NCI-H1048 (cell line): ENCODE results near the gene TULP1.

Experiments used
- DNase-seq: peaks from one replicate; lab custom pipeline; 2025; lab: John Stamatoyannopoulos, UW

The TULP1 gene

DNA sequence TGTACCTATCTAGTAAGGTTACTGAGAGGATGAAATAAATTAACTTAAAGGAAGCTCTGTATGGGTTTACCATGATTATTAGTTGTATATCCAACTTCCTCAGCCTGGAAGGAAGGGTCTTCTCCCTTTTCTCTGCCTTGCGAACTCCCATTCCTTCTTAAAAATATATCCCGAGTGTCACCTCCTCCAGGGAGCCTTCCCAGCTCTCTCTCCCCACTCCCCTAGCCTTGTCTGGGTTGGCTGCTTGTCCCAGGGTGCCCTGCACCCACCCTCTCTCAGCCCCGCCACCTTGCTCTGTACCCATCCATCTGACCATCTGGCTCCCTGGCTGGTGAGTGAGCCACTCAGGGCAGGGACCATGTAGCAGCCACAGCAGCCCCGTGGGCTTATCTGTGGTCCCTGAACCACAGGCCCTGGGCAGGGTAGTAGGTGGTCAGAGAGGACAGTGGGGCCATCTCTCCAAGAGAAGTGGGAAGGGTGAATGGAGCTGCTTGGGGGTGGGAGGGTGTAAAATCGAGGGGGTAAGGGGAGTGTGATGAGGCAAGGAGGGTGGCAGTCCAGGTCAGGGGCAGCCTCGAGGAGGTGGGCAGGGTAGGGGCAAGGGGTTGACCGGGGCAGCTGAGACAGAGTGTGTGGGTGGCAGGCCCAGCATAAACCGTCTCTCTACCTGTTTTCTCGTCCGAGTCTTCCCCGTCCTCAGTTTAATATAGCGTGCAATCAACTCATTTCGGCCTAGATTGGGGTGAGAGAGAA is 28.6 kb downstream of the TULP1 start:
- DNase-seq: no peak

DNA sequence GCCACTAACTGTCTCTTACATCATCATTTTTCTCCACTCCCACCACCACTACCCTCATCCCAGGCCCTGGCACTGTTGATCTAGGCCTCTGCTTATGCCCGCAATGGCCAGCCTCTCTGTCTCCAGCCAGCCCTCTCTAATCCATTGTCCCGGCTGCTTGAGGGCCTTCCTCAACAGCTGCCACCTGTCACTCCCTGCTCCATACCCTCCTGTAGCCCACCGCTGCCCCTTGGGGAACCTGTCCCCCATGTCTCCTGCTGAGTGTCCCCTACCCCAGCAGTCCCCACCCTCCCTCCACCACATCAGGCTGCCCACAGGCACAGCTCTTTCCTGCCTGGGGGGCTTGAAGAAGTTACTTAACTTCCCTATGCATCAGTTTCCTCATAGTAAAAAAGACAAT is 29.2 kb downstream of the TULP1 start:
- no peak for DNase-seq

DNA sequence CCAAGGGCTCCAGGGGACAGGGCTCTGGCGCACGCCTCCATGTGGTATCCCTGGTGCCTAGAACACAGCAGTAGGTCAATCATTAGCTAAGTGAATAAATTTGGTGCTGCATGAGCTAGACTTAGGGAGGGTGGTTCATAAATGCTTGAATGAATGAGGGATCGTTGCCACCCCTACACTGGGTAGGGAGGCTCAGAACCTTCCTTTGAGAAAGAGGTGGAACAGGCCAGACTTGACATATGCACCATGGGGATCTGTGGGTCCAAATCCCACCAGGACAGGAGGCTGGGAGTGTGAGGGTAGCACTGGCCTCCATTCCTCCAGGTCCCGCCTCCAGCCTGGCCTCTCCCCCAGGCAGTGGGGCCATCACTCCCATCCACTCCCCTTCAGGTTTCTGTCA is 29.6 kb downstream of the TULP1 start:
- no peak for DNase-seq

DNA sequence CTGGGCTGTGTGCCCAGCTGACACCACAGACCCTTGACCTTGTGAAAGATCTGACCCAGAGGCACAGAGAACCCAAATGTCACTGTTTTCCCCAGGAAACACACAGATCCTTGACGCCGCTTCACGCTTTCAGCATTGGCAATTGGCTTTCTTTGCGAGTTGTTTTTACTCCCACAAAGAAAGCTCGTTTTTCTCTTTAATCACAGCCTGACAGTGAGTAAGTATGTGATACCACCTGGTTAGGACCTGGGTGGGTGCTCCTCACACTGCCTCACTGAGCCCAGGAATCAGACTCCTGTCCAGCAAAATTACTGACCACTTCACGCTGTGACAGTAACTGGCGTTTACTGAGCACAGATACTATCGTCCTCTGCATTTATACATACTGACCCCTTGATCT is 31.5 kb downstream of the TULP1 start:
- no peak for DNase-seq

DNA sequence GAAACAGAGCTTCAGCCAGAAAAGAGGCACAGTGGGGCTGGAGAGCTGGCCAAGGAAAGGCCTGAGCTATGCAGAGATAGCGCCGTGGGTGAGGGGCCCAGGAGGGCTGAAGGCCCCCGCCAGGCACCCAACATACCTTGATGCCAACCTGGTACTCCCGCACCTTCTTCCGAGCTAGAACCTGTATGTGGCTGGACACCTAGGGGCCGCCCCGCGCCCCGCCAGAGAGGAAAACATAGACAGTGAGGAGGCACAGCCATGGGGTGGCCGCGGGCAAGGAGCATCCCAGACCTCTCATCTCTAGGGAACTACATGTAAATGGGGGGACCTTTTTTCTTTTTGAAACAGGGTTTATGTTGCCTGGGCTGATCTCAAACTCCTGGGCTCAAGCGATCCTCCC is 32.5 kb downstream of the TULP1 start:
- no peak for DNase-seq

DNA sequence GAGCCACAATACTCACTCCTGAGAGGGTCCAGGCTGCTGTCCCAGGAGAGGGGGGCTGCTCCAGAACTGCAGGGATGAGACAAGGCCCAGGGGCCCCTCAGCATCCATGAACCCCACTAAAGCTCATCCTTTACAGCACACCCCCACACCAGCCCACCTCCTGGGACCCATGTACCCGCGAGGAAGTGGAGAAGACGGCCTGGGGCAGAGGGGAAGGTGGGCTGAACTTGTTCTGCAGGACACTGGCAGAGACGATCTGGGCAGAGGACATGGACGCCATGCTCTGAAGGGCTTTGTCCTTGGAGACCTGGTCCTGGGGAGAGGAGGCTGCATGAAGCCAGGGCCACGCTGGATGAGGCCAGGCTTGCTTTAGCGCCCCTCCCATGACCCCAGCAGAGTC is 34.4 kb downstream of the TULP1 start:
- no peak for DNase-seq

DNA sequence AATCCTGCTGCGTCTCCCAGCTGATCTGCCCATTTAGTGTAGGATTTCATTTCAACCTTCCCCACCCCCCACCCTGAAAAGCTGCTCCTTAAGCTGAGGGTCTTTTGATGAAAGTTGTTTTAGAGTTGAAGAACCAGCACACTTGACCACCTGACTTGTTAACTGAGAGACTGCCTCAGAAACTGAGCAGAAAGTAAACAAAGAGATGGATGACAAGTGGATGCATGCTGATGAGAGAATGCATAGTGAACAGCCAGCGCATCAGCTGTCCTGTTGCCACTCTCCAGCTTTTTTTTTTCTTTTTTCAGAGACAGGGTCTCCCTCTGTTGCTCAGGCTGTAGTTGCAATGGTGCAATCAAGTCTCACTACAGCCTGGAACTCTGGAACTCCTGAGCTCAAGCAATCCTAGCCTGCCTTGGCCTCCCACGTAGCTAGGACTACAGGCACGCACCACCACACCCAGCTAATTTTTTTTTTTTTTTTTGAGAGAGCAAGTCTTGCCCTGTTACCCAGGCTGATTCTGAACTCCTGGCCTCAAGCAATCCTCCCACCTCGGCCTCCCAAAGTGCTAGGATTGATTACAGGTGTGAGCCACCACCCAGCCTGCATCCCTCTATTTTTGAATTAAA is 35.0 kb downstream of the TULP1 start:
- no peak for DNase-seq

DNA sequence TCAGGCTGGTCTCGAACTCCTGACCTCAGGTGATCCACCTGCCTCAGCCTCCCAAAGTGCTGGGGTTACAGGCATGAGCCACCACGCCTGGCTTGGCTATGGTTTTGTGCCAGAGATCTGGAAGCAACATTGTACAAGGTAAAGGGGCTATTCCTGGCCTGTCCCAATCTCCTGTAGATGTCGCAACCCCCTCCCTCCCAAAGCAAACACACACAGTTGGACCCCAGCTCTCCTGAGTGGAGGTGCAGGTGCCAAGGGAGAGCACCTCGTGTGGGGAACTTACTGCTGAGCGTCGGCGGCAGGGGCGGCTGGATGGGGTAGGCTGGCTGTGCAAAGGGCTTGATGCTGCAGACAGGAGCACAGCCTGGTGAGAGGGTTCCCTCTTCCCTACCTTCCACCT is 35.7 kb downstream of the TULP1 start:
- DNase-seq: no peak

DNA sequence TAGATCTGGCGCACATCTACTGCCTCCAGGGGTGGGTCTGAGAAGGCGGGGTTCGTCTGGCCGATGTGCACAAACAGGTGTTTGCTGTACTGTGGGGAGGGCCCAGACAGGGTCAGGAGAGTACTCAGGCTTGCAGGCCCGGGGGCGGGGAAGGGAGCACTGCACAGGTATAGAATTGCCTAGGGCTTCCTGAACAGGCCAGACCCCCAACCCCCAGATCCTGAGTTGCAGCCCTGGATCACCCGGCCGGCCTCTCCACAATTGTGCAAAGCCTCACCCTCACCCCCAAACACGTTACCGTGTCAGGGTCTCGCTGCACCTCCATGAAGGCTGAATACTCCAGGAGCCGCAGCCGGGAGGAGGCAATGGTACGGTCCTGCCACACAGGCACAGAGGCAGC is 36.7 kb downstream of the TULP1 start:
- DNase-seq: no peak

DNA sequence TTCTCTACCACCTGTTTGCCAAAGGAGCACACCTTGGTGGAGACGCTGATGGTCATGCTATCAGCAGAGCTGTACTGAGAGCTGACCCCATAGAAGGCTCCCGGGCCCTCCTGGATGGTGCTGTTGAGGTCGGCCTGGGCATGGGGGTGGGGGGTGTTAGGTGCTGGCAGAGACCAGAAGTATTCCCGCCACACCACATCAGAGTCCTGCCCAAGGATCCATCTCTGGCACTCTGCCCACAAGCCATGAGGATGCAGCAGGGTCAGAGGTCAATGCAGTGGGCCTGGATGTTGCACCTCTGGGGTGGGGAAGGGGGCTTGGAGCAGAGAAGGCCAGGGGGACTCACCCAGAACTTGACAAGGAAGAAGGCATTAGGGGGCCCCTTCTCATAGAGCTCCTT is 37.1 kb downstream of the TULP1 start:
- no peak for DNase-seq

DNA sequence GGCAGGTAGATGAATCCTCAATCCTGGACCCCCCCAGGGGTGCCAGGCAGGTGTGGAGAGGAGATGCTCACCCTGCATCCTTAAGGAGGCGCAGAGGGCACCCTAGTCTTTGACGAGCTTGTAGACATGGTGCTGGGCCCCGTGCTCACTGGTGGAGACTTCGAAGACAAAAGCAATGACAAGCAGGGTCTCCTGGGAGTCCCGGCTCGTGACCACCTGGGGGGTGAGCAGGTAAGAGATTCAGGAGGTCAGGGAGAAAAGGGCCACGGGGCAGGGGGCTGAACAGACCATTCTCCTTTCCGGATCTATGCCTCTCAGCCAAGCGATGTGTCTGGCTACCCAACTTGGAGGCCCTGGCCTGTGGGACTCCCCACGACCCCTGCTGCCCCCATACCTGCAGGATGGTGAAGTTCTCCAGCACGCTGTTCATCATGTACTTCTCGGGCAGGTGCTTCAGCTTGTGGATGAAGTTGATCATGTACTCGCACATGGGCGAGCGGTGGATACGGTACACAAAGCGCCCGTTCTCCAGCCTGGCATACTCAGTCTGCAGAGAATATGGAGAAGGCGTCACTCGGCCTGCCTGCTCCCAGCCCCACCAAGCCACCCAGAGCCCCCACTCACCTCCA is 37.6 kb downstream of the TULP1 start:
- no peak for DNase-seq

DNA sequence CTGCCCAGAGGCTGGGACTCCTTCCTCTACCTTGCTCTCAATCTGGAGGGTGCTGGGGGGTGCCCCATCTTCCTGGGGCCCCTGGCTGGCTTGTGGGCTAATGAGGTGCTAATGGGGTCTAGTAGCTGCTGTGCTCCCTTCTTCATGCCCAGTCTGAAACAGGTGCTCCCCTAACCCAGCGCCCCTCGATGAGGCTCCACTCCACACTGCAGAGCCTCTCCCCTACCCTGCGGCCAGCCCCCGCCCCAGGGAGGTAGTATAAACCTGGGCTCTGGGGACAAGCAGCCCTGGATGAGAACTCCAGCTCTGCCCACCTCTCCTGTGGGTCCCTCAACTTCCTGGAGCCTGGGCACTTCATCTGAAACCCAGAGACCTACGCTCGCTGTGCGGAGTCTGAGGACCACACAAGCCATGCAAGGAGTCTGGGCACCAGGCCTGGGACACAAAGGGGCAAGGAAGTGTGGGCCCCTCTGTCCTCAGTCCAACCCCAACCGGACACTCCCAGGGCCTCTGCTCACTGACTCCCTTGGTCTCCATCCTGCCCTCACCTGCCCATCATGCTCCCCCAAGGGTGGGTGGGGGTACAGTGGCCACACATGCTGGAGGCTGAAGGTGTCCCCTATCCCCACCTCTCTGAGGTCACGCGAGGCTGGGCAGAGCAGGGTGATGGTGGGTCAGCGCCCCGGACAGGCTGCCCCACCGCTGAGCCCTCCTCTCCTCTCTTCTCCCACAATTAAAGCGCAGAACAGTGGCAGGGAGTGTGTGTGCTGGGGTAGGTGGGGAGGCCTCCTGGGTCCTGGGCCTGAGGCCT is 38.4 kb downstream of the TULP1 start:
- DNase-seq: no peak

DNA sequence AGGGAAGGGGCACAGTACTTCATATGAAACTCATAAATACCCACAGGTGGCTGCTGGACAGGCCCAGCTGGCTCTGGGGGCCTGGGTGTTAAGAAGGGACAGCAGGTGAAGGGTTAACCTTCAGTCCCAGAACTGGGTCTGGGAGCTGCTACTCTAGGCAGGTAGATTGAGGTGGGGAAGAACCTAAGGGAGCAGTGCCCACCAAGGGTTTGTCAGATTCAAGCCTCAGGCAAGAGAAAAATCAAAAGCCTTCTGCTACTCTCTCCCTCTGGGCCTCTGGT is 38.9 kb downstream of the TULP1 start:
- DNase-seq: no peak

DNA sequence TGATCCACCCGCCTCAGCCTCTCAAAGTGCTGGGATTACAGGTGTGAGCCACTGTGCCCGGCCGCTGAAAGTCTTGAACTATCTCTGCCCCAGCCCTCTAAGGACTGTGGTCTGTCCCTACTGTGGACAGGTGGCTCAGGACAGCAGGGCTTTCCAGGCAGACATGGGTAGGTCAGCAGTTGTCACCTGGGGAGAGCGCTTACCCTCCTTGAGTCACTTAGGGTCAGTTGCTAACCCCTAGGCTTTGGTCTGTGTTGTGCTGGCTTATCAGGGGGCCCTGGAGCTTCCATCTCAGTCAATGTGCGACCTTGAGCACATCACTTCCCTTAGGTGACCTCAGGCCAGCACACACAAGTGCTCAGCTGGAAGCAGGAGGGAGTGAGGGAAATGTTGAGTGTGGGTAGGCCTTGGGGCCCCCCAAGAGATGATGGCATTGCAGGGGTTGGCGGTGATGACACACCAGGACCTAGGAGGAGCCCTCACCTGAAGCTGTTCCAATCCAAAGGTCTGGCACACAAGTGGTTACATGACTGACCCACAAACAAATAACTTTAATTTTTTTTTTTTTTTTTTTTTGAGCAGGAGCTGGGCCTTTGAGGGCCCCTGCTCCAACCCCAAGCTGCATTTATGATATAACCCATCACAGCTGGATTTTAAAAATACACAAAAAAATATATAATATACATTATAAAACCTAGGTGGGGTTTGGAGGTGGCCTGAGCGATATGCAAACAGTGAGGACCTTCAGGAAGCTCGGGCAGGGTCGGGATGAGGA is 39.4 kb downstream of the TULP1 start:
- no peak for DNase-seq

DNA sequence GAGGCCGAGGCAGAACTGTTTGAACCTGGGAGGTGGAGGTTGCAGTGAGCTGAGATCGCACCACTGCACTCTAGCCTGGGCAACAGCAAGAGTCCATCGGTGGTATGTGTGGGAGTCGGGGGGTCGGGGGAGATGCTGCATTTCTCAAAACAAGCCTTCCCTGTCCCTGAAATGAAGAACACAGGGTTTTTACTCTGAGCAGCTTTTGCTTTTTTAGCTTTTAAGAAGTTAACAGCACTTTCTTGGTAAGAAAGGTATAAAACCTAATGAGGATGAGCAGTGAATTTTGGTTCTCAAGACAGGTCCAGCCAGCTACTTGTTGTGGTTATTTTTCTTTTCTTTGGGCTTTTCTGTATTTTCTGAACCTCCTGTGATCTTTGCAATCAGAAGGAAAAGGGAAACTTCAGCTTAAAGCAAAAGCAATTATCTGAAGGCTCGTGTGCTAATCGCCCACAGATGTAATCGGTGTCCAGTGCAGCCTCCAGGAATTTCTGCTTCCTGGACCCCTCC is 40.8 kb downstream of the TULP1 start:
- no peak for DNase-seq

DNA sequence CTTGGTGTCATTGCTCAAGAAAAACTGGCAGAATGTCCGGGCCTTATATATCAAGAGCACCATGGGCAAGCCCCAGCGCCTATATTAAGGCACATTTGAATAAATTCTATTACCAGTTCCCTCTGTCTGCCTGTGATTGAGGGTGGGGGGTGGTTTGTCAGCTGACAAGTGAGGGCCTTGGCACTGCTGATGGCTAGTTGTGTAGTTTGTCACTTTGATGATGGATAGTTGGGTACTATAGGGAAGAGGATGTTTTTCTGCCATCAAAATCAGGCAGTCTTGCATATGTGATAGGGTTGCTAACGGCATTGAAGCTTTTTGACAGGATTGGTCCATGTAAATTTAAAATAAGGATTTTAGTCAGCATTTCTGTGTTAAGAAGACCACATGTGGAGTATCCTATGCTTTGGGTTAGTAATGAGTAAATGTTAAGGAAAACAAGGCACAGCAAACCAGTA is 42.0 kb downstream of the TULP1 start:
- no peak for DNase-seq

DNA sequence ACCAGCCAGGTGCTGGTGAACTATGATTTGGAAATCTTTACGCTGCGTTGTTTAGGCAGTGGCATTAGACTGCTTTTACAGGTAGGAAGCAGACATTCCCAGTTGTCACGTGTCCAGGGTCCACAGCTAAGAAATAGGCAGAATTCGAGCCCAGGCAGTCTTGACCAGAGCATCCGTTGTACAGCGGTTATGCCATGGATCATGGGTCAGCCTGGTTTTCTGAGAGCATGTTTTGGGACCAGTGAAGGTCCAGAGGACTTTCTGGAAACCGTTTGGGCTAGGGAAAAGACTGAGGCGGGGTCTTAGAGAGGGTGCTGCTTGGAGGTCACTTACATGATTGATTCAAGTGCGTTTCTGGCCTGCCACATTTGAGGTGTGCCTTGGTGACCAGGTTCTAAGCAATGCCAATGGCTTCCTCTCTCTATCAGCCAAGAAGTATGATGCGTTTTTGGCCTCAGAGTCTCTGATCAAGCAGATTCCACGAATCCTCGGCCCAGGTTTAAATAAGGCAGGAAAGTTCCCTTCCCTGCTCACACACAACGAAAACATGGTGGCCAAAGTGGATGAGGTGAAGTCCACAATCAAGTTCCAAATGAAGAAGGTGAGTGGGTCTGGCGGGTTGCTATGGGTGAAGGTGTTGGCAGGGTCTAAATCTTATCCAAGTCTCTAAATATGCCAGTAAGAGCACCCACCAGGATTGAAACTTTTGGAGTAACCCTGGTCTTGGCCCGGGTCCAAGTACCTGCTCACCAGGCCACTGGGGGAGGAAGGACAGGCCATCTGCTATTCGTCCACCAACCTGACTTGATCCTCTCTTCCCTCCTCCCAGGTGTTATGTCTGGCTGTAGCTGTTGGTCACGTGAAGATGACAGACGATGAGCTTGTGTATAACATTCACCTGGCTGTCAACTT is 42.7 kb downstream of the TULP1 start:
- no peak for DNase-seq

DNA sequence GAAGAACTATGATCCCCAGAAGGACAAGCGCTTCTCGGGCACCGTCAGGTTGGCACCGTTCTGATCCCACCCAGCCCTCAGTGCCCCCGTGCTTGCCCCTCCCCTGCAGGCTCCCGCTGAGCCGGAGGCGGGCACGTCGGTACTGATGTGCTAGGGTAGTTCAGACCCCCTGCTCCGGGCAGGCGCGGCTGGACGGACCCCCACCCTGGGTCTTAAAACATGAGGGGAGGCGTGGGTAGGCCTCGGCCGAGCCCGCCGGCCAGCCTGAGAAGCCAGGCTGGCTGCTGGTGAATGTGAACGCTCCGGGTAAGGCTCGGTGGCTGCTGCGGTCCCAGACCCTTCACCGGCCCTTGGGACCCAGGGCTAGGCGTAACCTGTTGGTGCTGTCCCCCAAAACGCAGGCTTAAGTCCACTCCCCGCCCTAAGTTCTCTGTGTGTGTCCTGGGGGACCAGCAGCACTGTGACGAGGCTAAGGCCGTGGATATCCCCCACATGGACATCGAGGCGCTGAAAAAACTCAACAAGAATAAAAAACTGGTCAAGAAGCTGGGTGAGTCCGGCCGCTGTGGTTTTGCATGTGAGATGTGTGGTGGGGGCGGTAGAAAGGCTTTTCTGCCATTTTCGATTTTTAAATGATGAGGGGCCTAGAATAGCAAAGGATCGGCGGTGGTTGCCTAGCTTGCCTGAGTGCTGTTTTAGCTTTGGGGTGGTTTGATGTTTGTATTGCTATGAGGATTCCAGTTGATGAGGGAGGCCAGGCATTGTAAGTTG is 43.5 kb downstream of the TULP1 start:
- no peak for DNase-seq

DNA sequence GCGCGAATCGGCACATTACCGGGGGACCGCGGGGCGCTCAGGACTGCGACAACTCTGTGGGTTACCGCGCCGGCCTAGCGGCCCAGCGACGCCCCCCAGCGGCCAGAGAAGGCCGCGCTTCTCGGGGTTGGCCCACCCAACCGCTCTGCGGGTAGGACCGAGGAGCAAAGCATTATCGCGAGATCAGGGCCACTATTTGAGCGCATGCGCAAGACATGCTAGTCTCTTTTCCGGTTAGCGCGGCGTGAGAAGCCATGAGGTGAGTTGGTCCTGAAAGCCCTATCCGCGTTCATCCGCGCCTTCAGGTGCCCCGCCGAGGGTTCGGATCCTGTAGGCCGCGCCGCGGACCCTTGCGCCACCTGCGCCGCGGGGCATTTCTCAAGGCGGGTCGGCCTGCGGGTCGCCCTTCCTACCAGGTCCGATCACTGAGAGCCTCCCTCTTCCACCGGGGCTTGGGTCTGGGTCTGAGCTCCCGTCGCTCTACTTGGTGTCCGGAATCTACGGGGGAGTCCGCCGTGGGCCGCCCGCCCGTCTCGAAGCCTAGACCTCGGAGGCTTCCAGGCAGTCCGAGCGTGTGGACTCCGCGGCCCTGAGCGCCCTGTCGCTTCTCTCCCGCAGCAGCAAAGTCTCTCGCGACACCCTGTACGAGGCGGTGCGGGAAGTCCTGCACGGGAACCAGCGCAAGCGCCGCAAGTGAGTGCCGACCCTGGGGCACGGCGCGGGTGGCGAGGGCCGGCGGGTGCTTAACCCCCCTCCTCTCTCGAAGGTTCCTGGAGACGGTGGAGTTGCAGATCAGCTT is 44.3 kb downstream of the TULP1 start, which contains the start of gene RPL10A:
Gene RPL10A (plus strand): TSS at position 221 of the 799 bp plus-strand sequence. CDS start 34 bp downstream, at position 255.
- DNase-seq: peak; percentile 93
